ENCODE results near the gene SPATA7. TPM values are rescaled to one million over a fixed set of nuclear protein-coding genes. Genes with fewer than 3 reads are reported as not detected.

SPATA7 gene
- total RNA-seq, 1 donor from 2014 or later: 2.9 TPM

DNA sequence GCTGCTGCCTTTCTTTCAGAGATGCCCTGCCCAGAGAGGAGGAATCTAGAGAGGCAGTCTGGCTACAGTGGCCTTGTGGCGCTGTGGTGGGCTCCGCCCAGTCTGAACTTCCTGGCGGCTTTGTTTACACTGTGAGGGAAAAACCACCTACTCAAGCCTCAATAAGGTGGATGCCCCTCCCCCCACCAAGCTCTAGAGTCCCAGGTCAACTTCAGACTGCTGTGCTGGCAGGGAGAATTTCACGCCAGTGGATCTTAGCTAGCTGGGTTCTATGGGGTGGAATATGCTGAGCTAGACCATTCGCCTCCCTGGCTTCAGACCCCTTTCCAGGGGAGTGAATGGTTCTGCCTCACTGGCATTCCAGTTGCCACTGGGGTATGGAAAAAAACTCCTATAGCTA is 25.6 kb downstream of the SPATA7 start:
- intact Hi-C loops (cut with micrococcal nuclease): no loop called here

DNA sequence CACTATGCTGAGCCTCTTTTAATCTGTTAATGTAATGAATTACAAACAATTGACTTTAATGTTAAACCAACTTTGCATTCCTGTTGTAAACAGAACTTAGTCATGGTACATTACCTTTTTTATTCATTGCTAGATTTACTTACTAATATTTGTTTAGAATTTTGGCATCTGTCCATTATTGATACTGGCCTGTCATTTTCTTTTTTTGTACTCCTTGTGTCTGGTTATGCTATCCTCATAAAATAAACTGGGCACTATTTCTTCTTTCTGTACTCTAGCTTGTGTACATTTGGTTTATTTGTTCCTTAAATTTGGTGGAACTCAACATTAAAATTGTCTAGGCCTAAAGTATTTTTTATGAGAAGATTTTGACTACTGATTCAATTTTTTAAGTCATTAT is 32.1 kb downstream of the SPATA7 start:
- intact Hi-C loops (cut with micrococcal nuclease): no loop called here

DNA sequence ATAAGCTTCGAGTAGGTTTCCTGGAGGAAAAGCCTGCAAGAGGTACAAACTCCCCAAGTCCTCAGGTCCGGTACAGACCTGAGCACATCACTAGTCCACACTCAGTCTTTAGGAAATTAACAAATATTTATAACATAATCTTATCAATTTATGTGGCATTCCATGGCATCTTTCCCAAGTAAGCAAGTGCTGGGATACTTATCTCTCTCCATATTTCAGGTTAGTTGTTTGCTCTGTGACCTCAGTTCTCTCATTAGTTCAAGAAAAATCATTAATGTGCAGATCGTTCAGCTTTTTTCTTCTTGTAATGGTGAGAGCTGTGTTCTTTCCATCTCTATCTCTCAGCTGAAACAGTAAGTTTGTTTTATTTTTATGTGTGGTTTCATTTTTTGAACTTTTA is 34.7 kb downstream of the SPATA7 start:
- intact Hi-C loops (cut with micrococcal nuclease): no loop called here

DNA sequence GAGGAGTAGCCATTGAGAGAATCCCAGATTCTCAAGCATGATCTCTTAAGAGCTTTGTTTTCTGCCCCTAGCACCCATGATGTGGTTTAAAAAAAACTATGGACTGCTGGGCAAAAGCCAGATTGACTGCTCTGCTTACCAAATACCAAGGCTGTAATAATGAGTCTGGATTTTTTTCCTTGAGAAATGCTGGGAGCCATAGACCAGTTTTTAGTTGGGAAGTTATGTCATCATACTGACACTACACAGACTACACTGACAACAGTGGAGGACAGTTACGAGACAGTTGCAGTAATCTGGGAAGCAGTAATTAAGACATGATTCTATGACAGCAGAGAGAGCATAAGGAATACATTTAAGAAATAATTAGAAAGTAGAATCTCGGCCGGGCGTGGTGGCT is 35.8 kb downstream of the SPATA7 start:
- intact Hi-C loops (cut with micrococcal nuclease): no loop called here

DNA sequence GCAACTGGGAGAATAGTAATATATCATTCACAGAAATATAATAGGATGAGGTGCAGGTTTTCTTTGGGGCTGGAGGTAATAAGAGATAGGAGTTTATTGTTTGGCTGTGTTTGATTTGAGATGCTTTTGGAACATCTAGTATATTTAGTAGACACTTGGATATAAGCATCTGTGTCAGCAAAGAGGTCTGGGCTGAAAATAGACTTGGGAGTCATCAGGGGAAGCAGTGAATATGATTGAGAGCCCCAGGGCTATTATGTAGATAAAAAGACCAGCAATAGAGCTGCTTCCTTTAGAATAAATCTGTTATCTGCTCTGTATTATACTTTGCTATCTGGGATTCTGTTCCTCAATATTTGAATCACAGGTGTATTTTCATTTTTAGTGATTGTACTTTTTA is 36.6 kb downstream of the SPATA7 start:
- intact Hi-C loops (cut with micrococcal nuclease): no loop called here

DNA sequence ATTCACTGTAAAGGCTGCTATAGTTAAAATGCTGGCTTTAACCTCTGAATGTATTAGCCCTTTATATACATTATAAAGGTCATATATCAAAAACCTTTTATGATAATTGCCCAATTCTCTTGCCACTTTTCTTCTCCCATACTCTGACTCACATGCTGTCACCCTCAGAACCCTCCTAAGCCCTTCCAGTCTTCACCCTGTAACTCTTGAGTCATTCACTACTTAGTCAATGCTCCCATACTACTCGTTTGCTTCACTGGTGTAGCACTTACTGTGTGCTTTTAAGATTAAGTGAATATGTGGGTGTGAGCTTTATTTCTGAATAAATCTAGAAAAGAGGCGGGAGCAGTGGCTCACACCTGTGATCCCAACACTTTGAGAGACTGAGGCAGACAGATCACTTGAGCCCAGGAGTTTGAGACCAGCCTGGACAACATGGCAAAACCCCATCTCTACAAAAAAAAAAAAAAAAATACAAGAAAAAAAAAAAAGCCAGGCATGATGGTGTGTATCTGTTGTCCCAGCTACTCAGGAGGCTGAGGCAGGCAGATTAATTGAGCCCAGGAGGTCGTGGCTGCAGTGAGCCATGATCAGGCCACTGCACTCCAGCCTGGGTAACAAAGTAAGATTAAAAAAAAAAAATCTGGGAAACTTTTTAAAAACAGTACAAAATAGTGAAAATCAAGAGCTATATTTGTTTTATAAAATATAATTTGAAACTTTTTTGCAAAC is 37.6 kb downstream of the SPATA7 start:
- intact Hi-C loops (cut with micrococcal nuclease): no loop called here

DNA sequence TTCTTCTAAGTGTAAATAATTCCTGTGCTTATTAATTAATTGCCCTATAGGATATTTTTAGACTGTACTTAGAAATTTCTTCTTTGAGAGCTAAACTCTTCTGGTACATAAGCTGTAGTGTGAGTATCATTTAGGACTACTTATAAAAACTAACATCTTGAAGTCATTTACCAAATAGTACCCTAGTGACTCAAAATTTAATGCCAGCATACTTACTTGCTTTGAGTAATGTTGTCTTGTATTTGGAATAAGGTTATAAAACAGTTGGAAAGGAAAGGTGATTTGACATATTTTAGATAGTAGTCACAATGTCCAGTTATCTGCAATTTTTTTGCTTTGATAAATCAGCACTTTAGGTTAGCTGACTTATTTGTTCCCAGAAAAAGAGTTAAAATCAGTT is 39.1 kb downstream of the SPATA7 start:
- intact Hi-C loops (cut with micrococcal nuclease): no loop called here

DNA sequence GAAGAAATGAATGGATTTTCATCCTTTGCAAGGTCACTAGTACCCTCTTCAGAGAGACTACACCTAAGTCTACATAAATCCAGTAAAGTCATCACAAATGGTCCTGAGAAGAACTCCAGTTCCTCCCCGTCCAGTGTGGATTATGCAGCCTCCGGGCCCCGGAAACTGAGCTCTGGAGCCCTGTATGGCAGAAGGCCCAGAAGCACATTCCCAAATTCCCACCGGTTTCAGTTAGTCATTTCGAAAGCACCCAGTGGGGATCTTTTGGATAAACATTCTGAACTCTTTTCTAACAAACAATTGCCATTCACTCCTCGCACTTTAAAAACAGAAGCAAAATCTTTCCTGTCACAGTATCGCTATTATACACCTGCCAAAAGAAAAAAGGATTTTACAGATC is 40.8 kb downstream of the SPATA7 start:
- intact Hi-C loops (cut with micrococcal nuclease): no loop called here

DNA sequence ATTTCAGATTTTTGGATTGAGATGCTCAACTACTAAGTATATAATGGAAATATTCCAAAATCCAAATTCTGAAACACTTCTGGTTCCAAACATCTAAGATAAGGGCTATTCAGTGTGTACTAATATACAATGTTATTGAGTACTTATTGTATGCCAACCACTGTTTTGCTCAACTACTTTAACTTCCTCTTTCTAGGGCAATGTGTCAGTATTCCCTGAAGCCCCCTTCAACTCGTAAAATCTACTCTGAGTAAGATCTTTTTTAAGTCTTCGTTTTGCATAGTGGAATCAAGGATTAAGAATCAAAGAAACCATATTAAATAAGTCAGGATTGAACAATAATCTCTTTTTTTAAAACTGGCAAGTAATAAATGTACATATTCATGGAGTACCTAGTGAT is 45.5 kb downstream of the SPATA7 start:
- intact Hi-C loops (cut with micrococcal nuclease): no loop called here

DNA sequence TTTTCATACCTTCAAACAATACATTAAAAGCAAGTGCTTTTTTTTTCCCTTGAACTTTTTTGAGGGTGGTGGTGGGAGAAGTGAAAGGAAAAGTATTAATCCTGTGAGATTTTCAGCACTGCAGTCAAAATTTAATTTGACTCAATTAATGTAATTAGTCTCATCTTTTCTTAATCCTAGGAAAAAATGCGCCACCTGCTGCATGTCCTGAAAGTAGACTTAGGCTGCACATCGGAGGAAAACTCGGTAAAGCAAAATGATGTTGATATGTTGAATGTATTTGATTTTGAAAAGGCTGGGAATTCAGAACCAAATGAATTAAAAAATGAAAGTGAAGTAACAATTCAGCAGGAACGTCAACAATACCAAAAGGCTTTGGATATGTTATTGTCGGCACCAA is 52.2 kb downstream of the SPATA7 start:
- intact Hi-C loops (cut with micrococcal nuclease): no loop called here

DNA sequence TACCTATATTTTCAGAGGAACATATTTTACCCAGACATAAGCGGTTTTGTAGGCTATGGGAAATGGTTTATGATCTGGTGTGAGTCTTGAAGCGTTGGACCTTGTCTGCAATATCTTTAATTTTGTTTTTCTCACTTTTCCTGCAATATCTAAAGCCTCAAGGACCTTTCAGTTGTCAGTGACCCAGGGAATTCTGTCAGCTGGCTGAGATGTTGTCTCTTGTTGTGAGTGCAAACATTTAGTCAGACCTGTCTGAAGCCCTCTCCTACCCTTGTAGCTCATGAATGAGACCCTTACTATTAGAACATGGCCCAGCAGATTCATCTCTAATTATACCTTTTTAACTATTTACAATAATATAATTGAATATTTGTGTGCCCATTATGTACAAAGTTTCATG is 53.6 kb downstream of the SPATA7 start:
- intact Hi-C loops (cut with micrococcal nuclease): no loop called here

DNA sequence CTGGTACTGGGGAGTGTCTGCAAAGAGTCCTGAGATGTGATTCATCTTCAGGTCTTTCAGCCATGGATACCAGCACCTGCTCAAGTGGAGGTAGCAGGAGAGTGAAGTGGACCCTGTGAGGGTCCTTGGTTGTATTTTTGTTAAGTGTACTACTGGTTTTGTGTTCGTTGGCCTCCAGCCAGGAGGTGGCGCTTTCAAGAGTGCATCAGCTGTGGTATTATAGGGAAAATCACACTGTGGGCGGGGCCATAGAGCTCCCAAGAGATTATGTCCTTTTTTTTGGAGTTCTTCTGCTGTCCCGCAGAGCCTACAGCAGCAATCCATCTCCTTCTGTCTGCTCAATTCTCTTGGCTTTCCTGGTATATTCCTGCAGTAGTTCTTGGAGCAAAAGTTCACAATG is 66.8 kb downstream of the SPATA7 start:
- intact Hi-C loops (cut with micrococcal nuclease): no loop called here

DNA sequence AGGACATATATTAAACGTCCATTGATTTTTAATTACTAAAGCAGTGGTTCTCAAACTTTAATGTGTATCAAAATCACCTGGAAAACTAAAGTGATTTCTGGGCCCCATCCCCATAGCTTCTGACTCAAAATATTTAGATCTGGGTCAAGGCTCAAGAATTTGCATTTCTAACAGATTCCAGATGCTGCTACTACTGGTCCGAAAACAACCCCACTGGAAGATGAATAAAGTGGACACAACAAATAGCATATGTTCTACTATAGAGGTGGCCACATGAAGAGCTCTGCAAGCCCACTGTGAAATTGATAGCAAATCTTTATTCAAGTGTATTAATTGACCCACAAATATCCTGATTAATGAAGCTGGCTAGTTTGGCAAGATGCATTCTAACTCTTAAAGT is 69.4 kb downstream of the SPATA7 start:
- intact Hi-C loops (cut with micrococcal nuclease): no loop called here

DNA sequence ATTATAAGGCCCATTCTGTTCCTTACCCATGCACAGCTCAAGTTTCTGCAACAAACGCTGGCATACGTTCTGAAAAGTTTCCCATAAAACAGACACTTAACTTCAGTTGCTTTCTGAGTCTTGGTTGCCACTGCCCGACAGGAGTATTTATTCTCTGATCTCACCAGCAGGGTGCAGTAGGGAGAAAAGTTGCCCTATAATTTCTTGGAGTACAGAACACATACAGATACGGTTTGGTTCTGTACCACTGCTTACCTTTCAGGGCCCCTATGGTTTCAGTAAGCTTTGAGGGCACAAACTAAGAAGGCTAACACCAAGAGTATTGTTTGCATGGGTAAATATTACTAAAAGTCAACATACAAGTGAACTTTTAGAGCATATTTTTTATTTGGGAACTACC is 77.9 kb downstream of the SPATA7 start:
- intact Hi-C loops (cut with micrococcal nuclease): no loop called here

DNA sequence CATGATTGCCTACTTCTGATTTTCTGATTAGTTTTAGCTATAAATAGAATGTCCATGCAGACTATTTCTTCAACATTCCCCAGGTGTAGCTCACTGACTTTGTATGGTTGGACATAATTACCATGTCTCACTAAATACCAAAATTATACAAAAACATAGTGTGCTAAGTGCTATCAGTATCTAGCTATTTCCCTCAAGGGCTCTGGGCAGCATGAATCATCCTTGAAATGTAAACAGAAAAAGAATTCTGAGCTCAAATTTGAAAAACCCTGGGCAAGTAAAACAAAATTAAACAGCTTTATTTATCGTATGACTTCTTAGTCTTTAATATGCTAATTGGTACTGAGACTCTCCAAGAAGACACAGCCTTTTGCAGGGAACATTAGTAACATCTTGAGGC is 82.9 kb downstream of the SPATA7 start:
- intact Hi-C loops (cut with micrococcal nuclease): no loop called here

DNA sequence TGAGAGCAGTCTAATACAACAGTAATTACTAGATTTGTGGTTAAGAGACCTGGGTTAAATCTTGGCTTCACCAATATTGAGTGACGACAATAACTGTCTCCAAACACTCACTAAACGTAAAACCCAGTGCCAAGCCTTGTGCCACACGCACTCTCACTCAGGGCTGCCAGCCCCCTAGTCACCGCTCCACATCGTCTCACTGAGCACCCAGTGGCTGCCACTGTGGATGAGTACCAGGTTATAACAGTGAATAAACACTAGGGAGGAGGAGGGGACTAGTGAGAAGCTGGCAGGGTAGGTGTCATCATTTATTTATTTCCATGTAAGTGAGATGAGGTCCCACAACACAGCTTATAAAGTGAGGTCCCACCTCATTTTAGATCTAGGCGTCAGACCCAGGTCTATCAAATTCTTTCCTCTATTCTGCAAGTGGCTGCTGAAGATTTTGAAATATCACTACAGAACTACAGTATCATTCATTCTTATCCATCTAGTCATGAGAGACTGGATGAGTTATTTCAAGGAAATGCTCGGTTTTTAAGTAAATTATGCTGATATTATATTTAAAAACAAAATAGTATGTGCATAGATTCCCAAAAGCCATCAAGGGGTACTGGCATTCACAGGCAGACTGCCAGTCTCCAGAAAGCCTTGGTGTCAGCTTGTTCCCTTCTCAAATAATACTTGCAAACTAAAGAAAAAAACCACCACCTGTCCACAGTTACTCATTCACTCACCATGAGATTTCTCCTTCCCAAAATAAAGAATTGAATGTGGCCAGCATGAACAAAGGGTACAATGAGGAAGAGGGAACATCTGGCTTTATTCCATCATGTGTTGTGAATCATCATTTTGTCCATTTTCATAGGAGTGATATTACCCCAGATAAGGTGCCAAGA is 85.3 kb downstream of the SPATA7 start:
- intact Hi-C loops (cut with micrococcal nuclease): no loop called here

DNA sequence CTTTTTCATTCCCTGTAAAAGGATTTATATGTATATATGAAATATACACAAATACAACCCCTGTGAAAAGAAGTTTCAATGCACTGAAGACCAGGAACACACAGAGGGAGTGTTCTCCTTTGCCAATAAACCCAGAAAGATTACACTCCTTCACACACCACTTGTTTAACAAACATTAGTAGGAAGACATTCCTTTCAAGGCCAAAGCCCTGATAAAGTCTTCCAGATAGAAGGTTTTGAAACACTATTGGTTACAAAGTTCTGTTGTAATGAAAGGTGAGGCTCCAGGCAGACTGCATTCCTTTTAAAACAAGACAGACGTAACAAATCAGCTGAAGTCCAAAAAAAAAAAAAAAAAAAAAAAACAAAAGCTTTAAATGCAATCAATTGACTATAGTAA is 88.3 kb downstream of the SPATA7 start:
- intact Hi-C loops (cut with micrococcal nuclease): no loop called here

DNA sequence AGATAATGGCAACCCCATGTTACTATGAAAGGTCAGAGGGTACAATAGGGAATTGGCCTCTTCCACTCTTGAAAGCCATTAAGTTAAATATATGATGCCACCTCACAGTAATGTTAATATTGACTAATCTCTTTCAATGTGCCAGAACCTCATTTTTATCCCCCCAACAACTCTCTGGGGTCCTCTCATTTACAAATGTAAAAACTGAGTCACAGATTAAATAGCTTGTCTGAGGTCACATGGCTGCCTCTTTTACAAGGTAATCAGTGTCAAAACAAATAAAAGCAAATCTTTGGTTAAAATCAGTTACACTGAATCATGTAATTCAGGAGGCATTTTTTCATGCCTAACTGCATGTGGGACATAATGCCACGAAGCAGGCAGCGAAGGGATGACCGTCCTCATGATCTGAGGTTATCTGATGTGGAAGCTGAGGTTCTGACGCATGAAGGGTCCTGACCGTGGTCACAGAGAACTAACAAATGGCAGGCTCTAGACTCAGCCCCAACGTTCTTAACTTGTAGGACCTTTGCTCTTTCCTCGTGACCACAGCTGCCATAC is 90.8 kb downstream of the SPATA7 start:
- intact Hi-C loops (cut with micrococcal nuclease): no loop called here

DNA sequence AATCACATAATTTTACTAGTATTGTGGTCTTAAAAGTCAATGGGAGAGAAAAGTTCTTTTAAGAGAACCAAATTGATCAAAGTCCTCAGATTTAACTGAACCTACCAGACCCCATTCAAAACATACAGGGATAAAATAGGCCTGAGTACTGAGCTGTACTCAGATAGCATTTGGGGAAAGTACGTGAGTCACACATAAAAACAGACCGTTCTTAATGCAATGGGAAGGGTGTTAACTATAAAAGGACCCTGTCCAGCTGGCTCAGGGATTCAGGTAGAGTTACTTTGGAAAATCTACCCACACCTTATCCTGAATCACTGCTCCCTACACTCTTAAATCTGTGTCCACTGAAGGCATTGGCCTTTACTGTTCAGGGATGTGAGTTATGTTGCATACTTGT is 91.4 kb downstream of the SPATA7 start:
- intact Hi-C loops (cut with micrococcal nuclease): no loop called here

DNA sequence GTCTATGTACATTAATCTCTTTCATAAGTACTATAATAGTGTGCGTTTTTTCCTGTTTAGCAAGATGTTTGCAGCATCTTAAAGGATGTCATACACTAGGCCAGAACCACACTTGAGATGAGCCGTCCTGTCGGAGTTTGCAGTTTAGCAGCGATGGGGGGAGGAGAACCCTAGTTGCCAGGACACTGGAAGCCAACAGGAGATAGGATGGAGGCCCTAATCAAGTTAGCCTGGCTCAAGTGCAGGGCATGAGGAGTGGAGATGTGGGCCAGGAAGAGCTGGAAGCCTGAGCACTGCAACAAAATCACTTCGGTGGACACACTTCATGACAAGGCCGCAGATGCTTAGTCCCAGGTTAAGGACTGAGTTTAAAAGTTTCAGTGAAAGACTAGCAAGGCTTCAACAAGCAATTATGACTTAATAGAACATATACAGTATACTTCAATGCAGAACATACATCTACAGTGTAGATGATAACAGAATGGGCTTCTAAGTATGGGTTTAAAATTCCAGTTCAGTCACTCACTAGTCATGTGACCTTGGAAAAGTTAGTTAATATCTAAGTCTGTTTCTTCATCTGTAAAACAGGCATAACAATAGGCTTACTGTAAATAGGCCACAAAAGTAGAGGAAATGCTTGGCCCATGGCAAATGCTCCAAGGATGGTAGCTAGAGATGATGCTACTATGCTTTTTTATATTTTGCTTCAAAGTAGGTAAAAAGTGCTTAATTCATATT is 92.2 kb downstream of the SPATA7 start:
- intact Hi-C loops (cut with micrococcal nuclease): no loop called here

DNA sequence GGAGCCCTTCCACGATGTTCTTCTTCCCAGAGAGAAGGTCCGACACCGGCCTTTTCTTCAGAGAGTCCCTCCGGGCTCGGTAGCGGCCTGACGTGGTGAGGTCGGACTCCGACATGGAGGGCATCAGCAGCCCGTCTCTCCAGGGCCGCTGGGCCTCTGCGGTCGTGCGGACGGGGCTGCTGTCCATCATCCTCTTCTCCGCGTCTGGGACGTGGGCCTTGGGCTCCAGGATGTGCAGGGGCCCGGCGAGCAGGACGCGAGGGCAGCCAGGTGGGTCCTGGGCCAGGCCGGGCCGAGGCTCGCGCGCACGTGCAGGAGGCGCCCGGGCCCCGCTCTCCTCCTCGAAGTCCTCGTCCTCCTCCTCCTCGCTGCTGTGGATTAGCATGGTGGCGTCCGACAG is 93.5 kb downstream of the SPATA7 start:
- intact Hi-C loops (cut with micrococcal nuclease): no loop called here

DNA sequence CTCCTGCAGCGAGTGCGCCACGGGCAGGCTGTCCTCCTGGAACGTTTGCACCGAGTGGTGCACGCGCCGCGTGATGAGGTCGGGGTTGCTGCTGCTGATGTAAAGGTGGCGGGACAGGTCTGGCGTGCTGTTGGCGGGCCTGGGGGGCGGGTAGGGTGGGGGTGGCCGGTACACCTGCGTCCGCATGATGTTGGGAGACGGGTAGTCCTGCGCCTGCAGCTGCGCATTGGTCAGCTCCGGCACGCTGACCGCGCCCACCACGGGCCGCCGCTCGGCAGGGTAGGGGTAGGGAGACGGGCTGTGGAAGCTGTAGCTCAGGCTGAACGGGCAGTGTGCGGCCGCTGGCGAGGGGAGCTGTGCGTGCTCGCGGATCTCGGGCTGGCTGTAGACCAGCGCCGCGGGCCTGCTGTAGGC is 94.1 kb downstream of the SPATA7 start:
- intact Hi-C loops (cut with micrococcal nuclease): no loop called here
